HG02938 (cell line): Measurements from ENCODE around the gene GLIS1.
"Not testable (repeated sequence)": the region's sequence is repeated elsewhere in the genome, so short reads cannot be mapped to it uniquely, and the experiment has no call there.

Experiments used
- ATAC-seq: cut with Tn5 transposase; IDR thresholded peaks from one replicate; pipeline ENCODE4 v1.9.1; 2021; ENCODE audit warnings: mild to moderate bottlenecking, moderate library complexity; ENCODE audit not compliant: unreplicated experiment

Gene GLIS1

GRCh38 chr1:53572065-53572814 lies 166.7 kb downstream of the GLIS1 start:
- no peak for ATAC-seq

DNA sequence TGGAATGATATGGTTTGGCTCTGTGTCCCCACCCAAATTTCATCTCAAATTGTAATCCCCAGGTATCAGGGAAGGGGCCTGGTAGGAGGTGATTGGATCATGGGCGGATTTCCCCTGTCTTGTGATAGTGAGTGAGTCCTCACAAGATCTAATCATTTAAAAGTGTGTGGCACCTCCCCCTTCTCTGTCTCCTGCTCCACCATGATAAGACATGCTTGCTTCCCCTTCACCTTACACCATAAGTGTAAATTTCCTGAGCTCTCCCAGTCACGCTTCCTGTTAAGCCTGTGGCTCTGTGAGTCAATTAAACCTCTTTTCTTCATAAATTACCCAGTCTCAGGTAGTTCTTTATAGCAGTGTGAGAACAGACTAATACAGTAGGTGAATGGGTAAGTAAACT lies 170.4 kb downstream of the GLIS1 start:
- no peak for ATAC-seq

DNA sequence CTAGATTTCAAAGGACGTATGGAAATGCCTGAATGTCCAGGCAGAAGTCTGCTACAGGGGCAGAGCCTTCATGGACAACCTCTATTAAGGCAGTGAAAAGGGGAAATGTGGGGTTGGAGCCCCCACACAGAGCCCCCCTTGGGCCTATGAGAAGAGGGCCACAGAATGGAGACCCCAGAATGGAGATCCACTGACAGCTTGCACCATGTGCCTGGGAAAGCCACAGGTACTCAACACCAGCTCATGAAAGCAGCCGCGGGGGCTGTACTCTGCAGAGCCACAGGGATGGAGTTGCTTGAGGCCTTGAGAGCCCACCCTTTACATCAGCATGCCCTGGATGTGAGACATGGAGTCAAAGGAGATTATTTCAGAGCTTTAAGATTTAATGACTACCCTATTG lies 171.1 kb downstream of the GLIS1 start:
- ATAC-seq: no peak

DNA sequence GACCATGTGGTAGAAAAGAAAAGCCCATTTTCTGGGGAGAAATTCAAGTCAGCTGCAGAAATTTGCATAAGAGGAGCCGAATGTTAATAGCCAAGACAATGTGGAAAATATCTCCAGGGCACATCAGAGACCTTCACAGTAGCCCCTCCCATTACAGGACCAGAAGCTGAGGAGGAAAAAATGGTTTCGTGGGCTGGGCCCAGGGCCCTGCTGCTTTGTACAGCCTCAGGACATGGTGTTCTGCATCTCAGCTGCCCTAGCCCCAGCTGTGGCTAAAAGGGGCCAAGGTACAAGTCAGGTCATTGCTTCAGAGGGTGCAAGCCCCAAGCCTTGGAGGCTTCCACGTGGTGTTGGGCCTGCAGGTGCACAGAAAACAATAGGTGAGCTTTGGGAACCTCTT lies 171.5 kb downstream of the GLIS1 start:
- no peak for ATAC-seq

DNA sequence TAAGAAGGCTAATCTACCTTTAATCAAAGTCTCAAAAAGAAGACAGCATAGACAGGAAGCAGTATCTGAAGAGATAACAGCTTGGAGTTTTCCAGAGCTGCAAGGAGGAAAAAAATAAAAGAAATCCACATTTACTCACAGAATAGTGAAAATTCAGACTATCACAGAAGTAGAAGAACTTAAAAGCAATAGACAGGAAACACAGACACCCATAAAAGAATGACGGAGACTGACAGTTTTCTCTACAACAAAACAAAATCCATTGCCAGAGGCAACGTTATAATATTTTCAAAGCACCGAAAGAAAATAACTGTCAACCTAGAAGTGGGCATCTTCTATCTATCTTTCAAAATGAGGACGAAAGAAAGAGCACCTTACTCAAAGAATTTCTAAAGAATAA lies 175.4 kb downstream of the GLIS1 start:
- ATAC-seq: no peak

DNA sequence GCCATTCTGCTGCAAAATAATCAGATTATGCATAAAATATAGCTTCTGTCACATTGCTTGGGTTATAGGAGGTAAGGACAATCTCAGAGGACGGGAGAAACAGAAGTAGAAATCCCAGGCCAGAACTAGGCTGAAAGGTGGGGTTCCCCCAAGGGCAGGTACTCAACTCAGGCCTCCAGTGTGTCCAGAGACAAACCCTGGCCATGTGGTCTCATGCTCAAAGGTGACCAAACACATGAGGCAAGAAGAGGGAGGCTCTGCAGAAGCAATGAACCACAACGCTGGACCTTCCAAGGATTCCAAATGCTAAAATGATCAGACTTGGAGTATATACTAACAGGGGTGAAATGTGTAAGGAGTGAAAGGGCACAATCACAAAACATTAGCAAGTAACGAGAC lies 176.0 kb downstream of the GLIS1 start:
- ATAC-seq: no peak

- ATAC-seq: no peak
Observed at GRCh38 chr1:53562291-53562980, 176.5 kb downstream of the GLIS1 start.

DNA sequence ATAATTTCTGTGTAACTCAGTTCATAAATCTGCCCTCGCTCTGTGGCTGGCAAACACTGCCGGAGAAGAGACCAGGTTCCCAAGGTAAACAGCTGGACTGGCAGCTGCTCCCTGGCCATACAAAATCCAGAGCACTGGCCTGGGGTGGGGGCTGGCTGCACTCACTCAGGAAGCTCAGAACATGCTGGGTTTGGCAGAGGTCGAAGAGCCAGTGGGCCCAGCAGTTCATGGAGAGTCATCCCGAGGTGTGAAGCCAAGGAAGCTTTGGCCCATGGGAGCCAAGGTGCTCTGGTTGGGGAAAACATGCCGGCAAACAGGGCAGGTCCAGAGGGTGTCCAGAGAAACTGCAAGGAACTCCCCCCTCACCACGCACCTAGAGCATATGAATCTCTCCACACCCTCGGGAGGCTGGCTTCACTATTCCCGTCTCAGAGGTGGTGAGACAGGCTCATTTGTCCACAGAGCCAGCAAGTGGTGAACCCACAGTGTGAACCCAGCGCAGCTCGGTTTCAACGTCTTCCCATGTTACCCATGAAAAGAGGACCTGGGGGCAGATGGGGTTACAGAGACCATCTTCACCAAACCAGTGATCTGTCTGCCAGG lies 177.4 kb downstream of the GLIS1 start:
- ATAC-seq: no peak

GRCh38 chr1:53560581-53561502 lies 178.1 kb downstream of the GLIS1 start:
- ATAC-seq: no peak

DNA sequence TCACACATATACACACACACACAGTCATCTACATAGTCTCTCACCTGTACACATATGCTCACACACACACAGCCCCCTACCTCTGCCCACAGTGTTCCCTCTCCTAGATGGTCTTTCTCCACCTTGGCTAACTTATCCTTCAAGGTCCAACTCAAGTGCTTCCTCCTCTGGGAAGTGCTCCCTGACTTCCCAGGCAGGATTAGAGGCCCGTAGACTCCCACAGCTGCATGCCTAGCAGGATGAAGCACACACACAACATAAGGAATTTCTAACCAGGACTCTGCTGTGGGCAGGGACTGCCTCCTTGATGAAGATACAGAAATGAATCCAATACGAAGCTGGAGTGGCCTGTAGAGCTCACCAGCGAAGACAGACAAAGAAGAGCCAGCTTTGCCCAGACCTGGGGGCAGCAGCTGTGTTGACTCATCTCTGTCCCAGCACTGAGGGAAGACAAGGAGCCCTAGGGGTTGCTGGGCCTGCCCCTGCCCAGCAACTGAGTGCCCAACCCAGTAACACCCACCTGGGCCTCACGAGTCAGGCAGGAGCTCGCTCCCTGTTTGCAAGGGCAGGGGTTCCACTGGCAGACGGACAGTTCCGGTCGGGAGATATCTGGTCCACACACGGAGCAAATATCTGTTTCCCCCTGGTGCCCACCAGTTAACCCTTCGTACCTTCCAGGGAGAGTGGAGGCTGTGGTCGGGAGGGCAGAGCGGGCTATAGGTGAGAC lies 178.9 kb downstream of the GLIS1 start:
- ATAC-seq: no peak

DNA sequence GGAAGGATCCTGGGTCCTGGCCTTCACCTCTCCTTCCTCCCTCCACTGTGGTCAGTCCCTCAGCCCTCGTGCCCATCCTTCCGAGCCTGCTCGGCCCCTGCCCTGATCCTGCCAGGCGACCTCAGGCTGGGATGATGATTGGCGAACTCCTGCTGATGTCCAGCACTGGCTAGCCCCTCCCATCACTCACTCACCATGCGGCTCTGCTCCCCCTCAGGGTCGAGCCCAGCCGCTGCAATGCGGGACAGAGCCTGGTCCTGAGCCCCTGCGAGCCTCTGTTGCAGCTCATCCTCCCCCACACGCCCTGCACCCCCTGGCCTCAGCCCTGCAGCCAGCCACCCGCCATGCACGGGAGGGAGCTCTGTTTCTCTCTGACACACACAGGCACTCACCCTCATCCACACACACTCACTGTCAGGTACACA lies 179.6 kb downstream of the GLIS1 start:
- no peak for ATAC-seq

DNA sequence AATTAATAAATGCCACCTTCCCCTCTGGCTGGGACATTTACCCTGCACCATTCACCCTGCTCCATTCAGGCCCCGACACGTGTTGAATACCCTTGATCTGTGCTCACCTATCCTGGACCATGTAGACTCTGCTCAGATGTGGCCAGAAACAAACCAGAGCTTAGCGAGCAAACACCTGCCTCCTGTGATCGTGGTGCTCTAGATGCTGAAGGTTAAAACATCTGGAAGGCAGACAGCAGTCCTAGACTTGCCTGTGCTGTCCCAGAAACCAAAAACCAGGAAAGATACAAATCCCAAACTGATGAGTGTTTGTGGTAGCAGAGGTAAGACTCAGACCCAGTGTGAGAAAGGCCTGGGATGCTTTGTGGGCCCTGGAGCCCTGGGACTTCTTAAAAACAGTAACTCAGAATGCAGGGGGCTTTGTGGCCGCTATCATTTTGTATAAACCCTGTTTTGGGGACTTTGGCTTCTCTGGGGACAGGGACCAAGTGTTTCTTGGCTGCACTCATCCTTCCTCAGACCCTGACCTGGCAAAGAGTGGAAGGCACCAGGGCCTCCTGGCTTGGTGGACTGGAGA lies 180.1 kb downstream of the GLIS1 start:
- ATAC-seq: no peak

- ATAC-seq: no peak
Observed at GRCh38 chr1:53557830-53558738, 180.9 kb downstream of the GLIS1 start.

- ATAC-seq: no peak
Observed at GRCh38 chr1:53557369-53557768, 181.6 kb downstream of the GLIS1 start.

DNA sequence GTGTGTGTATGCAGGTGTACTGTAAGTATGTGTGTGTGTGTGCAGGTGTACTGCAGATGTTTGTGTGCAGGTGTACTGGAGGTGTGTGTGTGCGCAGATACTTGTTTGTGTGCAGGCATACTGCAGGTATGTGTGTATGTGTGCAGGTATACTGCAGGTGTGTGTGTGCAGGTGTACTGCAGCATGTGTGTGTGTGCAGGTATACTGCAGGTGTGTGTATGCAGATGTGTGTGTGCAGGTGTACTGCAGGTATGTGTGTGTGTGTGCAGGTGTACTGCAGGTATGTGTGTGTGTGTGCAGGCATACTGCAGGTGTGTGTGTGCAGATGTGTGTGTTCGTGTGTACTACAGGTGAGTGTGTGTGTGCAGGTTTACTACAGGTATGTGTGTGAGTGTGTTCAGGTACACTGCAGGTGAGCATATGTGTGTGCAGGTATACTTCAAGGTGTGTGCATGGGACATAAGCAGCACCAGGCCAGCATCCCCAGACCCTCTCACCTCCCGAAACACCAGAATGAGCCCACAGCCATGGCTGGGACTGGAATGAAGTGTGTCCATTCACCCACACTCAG lies 182.2 kb downstream of the GLIS1 start:
- no peak for ATAC-seq

DNA sequence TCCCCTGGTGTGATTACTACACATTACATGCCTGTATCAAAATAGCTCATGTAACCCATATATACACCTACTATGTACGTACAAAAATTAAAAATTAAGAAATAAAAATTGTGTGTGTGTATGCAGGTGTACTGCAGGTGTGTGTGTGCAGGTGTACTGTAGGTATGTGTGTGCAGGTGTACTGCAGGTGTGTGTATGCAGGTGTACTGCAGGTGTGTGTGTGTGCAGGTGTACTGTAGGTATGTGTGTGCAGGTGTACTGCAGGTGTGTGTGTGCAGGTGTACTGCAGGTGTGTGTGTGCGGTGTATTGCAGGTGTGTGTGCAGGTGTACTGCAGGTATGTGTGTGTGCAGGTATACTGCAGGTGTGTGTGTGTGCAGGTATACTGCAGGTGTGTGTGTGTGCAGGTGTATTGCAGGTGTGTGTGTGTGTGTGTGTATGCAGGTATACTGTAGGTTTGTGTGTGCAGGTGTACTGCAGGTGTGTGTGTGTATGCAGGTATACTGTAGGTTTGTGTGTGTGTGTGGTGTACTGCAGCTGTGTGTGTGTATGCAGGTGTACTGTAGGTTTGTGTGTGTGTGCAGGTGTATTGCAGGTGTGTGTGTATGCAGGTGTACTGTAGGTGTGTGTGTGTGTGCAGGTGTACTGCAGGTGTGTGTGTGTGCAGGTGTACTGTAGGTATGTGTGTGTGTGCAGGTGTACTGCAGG lies 183.2 kb downstream of the GLIS1 start:
- ATAC-seq: not testable (repeated sequence)

- no peak for ATAC-seq
Observed at GRCh38 chr1:53554592-53555305, 184.2 kb downstream of the GLIS1 start.
